Measurements from ENCODE around the gene TPRG1.

TPRG1 gene

DNA sequence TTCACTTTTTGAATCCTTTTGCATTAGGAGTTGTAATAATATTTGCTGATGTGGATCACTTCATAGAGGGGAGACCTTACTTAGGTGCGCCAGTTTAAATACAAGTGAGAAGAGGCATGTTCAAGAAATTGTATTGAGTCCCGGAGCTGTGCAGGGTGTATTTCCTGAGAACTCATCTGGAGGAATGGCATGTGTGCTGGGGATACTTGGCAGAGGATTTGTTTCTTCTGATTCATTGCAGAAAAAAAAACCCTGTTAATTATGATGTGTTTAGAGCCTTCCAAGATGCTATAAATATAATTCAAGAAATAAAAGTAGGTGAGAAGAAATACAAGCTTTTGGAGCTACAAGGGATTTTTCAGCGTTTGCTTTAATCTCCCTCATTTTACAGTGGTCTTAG lies 97.6 kb downstream of the TPRG1 start:
- H3K4me3 ChIP-seq (ENCODE audit: low read depth, low read length): no peak overlapping the region
- no peaks in the 10 kb centered on the region for H3K36me3 ChIP-seq
- no peak overlapping the region for H3K27ac ChIP-seq
- no peak for DNase-seq
- TF ChIP-seq, protein P1, sequence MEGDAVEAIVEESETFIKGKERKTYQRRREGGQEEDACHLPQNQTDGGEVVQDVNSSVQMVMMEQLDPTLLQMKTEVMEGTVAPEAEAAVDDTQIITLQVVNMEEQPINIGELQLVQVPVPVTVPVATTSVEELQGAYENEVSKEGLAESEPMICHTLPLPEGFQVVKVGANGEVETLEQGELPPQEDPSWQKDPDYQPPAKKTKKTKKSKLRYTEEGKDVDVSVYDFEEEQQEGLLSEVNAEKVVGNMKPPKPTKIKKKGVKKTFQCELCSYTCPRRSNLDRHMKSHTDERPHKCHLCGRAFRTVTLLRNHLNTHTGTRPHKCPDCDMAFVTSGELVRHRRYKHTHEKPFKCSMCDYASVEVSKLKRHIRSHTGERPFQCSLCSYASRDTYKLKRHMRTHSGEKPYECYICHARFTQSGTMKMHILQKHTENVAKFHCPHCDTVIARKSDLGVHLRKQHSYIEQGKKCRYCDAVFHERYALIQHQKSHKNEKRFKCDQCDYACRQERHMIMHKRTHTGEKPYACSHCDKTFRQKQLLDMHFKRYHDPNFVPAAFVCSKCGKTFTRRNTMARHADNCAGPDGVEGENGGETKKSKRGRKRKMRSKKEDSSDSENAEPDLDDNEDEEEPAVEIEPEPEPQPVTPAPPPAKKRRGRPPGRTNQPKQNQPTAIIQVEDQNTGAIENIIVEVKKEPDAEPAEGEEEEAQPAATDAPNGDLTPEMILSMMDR (IDR thresholded peaks at IDR 0.05; ENCODE audit: low read depth, low read length): no peak
- no peaks in the 10 kb centered on the region for H3K9me3 ChIP-seq (ENCODE audit: severe bottlenecking)
- H3K27me3 ChIP-seq (ENCODE audit: insufficient read depth, low read depth, severe bottlenecking): no peaks in the 10 kb centered on the region

DNA sequence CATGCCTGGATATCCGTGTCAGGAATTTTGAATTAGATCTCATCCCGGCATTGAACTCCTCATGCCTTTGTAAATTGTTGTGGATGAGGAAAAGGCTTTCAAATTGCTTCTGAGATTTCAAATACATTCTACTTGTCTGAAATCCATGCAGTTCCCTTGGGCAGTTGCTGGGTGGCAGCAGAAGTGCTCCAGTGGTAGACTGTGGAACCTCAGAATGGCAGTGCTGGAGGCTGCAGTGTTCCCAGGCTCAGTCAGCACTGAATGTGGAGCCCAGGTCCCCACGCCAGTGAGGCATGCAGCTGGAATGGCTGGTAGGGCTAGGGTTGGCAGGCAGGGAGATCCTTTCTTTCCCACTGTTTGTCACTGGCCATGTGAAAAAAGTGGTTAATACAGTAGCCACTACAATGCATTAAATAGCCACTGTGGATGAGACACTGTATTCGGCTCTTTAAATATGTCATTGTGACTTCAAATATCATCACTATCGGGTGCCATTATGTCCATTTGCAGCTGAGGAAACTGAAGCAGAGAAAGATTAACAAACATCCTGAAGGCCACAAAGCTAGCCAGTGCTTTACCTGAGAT lies 98.6 kb downstream of the TPRG1 start:
- TF ChIP-seq, protein P1 (IDR thresholded peaks at IDR 0.05; ENCODE audit: low read depth, low read length): peak; percentile 60
- no peak overlapping the region for H3K27ac ChIP-seq
- H3K27me3 ChIP-seq (ENCODE audit: insufficient read depth, low read depth, severe bottlenecking): no peaks in the 10 kb centered on the region
- no peaks in the 10 kb centered on the region for H3K36me3 ChIP-seq
- H3K9me3 ChIP-seq (ENCODE audit: severe bottlenecking): no peaks in the 10 kb centered on the region
- no peak overlapping the region for H3K4me3 ChIP-seq (ENCODE audit: low read depth, low read length)
- DNase-seq: peak; percentile 51

DNA sequence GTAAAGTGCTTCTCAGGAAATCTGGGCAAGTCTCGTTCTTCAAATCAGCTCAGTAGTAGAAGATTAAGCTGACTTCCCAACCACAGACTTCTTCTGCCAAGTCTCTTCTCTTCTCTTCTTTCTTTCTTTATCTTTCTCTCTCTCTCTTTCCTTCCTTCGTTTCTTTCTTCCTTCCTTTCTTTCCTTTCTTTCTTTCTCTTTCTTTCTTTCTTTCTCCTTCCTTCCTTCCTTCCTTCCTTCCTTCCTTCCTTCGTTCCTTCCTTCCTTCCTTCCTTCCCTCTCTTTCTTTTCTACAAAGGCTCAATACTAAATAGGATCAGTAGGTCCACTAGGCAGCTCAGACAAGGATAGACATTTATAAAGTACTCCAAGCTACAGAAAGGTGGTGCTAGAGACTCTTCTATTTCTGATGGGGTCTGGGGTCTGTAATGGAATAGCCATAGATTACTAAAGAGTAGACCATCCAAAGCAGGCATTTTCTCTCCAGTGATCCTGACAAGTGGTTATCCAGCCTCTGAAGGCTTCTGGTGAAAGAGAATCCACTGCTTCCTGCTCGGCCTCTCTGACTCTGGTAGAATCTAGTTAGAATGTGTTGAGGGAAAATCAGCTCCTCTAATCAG lies 100.8 kb downstream of the TPRG1 start:
- Histone ChIP-seq H3K9me3 (ENCODE audit: severe bottlenecking) (no peaks in the 10 kb centered on the region), H3K4me3 (ENCODE audit: low read depth, low read length) (no peak overlapping the region), H3K27me3 (ENCODE audit: insufficient read depth, low read depth, severe bottlenecking) (no peaks in the 10 kb centered on the region), H3K36me3 (no peaks in the 10 kb centered on the region), H3K27ac (no peak overlapping the region)
- TF ChIP-seq, protein P1 (IDR thresholded peaks at IDR 0.05; ENCODE audit: low read depth, low read length): peak; percentile 28; the same call in 1 of the 2 replicates
- no peak for DNase-seq

DNA sequence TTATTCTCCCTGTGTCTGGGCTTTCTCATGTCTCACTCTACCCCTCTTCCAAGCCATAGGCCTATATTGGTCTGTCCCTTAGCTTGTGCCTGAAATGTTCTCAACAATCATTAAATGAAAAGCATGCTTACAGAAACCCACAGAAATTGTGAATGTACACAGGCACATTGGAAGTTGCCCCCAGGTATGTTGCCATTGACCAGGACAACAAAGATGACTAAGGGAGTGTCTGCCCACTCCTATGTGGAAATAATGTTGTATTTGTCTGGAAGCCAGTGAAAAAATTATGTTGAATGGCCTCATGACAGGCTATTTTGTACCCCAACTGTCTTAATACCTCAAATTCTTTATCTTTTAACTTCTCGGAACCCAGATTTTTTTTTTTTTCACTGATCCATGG lies 102.0 kb downstream of the TPRG1 start:
- TF ChIP-seq, protein P1 (IDR thresholded peaks at IDR 0.05; ENCODE audit: low read depth, low read length): no peak
- H3K9me3 ChIP-seq (ENCODE audit: severe bottlenecking): no peaks in the 10 kb centered on the region
- H3K4me3 ChIP-seq (ENCODE audit: low read depth, low read length): no peak overlapping the region
- H3K27ac ChIP-seq: no peak overlapping the region
- H3K36me3 ChIP-seq: no peaks in the 10 kb centered on the region
- H3K27me3 ChIP-seq (ENCODE audit: insufficient read depth, low read depth, severe bottlenecking): no peaks in the 10 kb centered on the region
- no peak for DNase-seq

DNA sequence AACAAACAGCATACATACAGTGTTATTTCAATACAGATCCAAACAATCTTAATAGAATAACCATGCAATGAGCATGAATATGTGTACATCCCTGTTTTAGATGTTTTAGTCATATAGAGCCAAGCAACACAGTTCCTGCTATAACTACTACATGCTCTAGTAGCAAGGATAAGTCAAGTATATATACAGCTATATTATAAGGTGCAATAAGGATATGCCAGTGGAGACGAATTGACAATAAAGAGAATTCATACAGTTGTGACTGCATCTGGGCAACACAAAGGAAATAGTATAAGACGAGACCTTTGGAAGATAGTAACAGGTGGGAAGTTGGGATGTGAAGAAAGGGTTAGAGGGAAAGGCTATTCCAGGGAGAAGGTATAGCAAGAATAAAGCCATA lies 103.4 kb downstream of the TPRG1 start:
- Histone ChIP-seq H3K4me3 (ENCODE audit: low read depth, low read length) (no peak overlapping the region), H3K9me3 (ENCODE audit: severe bottlenecking) (no peaks in the 10 kb centered on the region), H3K36me3 (no peaks in the 10 kb centered on the region), H3K27me3 (ENCODE audit: insufficient read depth, low read depth, severe bottlenecking) (no peaks in the 10 kb centered on the region), H3K27ac (no peak overlapping the region)
- no peak for DNase-seq
- TF ChIP-seq, protein P1 (IDR thresholded peaks at IDR 0.05; ENCODE audit: low read depth, low read length): no peak

DNA sequence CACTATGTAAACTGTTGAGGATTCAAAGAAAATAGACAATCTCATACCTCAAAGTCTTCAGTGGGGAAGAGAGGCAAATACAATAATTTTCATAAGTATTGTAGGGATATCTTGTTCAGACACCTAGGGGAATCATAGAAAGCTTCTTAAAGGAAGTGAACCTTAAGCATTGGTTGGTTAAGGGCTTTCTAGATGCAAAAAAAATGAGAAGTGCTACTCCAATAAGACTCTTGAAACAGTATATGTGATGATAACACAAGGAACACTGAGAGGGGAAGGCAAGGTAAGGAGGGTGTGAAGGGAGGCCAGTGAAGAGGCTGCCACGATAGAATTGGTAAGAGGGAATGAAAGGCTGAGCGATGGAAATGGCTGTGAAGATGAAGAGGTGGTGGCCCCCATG lies 104.1 kb downstream of the TPRG1 start:
- TF ChIP-seq, protein P1 (IDR thresholded peaks at IDR 0.05; ENCODE audit: low read depth, low read length): no peak
- Histone ChIP-seq H3K27me3 (ENCODE audit: insufficient read depth, low read depth, severe bottlenecking) (no peaks in the 10 kb centered on the region), H3K9me3 (ENCODE audit: severe bottlenecking) (no peaks in the 10 kb centered on the region), H3K36me3 (no peaks in the 10 kb centered on the region), H3K4me3 (ENCODE audit: low read depth, low read length) (no peak overlapping the region), H3K27ac (no peak overlapping the region)
- no peak for DNase-seq

Data from WERI-Rb-1 (cell line).